B cell (primary cell): ENCODE results near the gene SUPT5H. TPM values are rescaled to one million over a fixed set of nuclear protein-coding genes. Genes with fewer than 3 reads are reported as not detected.

Experiments
- ATAC-seq: fragments of 200-7000 bp; cut with Tn5 transposase; one replicate; pipeline ENCODE4 v1.10.0; 2021; ENCODE audit warnings: low read depth, mild to moderate bottlenecking, moderate number of reproducible peaks, moderate library complexity
- CTCF ChIA-PET: fragments of 350-600 bp; sonication (Branson Sonifier 250); formaldehyde crosslinking; loops from one replicate; lab custom pipeline; 2021; ENCODE audit warnings: antibody characterized with exemption, inconsistent platforms; lab: Charles Lee
- POLR2A ChIA-PET: fragments of 350-600 bp; sonication (Branson Sonifier 250); formaldehyde crosslinking; loops from one replicate; lab custom pipeline; 2021; ENCODE audit warnings: antibody characterized with exemption; lab: Charles Lee
- DNase-seq: peaks from one replicate; pipeline ENCODE4 v3.0.0; 2013
- H2AFZ ChIP-seq: 2 replicates; pipeline ENCODE4 v1.6.1; 2012; ENCODE audit warnings: mild to moderate bottlenecking, low read depth, low read length; ENCODE audit not compliant: insufficient read depth, poor library complexity, severe bottlenecking
- H3K27ac ChIP-seq, 2 donors: 1 replicate in 1 of 2; 2 replicates in 1 of 2; pipeline ENCODE4 v1.5.1; 2012 to 2013; ENCODE audit warnings: low read length in 2 of 2, mild to moderate bottlenecking in 2 of 2, moderate library complexity in 1 of 2
- H3K27me3 ChIP-seq, 4 experiments: fragments of 200-600 bp in 1 of 4; sonication (generic) in 1 of 4; replicated peaks in 1 of 4; 1 replicate in 2 of 4; 2 replicates in 2 of 4; pipeline versions ENCODE4 v1.6.1 to v1.7.0; 2013 to 2016; ENCODE audit warnings: low read length in 3 of 4, mild to moderate bottlenecking in 2 of 4, mixed read lengths in 1 of 4, moderate library complexity in 1 of 4; ENCODE audit not compliant: insufficient read depth in 4 of 4, control insufficient read depth in 3 of 4; ENCODE audit errors: control extremely low read depth in 1 of 4
- H3K36me3 ChIP-seq, 2 experiments: replicated peaks in 1 of 2; 1 replicate in 1 of 2; 2 replicates in 1 of 2; pipeline versions ENCODE4 v1.6.1 to v1.7.1; 2013; ENCODE audit warnings: low read length in 1 of 2; ENCODE audit not compliant: insufficient read depth in 2 of 2, control insufficient read depth in 1 of 2; ENCODE audit errors: control extremely low read depth in 1 of 2, extremely low read depth in 1 of 2
- H3K4me1 ChIP-seq, 2 donors: fragments of 200-600 bp in 1 of 2; sonication (generic) in 1 of 2; 1 replicate in 1 of 2; 2 replicates in 1 of 2; pipeline versions ENCODE4 v1.5.1 to v1.6.1; 2013 to 2017; ENCODE audit warnings: low read length in 2 of 2; ENCODE audit not compliant: control insufficient read depth in 2 of 2, insufficient read depth in 2 of 2
- H3K4me2 ChIP-seq: replicated peaks from 2 replicates; pipeline ENCODE3; 2012; ENCODE audit warnings: mild to moderate bottlenecking, low read depth, low read length; ENCODE audit not compliant: poor library complexity, severe bottlenecking
- H3K4me3 ChIP-seq, 5 experiments: fragments of 200-600 bp in 1 of 5; sonication (generic) in 1 of 5; 1 replicate in 3 of 5; 2 replicates in 2 of 5; pipeline versions ENCODE4 v1.5.1 to v1.7.0; 2011 to 2016; ENCODE audit warnings: low read length in 4 of 5, mild to moderate bottlenecking in 4 of 5, low read depth in 2 of 5, control low read depth in 1 of 5, moderate library complexity in 1 of 5; ENCODE audit not compliant: insufficient read depth in 1 of 5; ENCODE audit errors: control extremely low read depth in 1 of 5, extremely low read depth in 1 of 5
- H3K79me2 ChIP-seq: fragments of 200-600 bp; sonication (generic); one replicate; pipeline ENCODE4 v1.6.0; 2016; ENCODE audit warnings: low read length; ENCODE audit not compliant: control insufficient read depth, insufficient read depth
- H3K9ac ChIP-seq: fragments of 200-600 bp; sonication (generic); 2 replicates; pipeline ENCODE4 v1.6.1; 2017; ENCODE audit warnings: mild to moderate bottlenecking, low read length, moderate library complexity
- H3K9me3 ChIP-seq, 3 donors: one replicate each; pipeline versions ENCODE4 v1.6.1 to v1.7.1; 2013; ENCODE audit warnings: low read length in 2 of 3; ENCODE audit not compliant: control insufficient read depth in 2 of 3, insufficient read depth in 1 of 3; ENCODE audit errors: control extremely low read depth in 1 of 3
- H4K20me1 ChIP-seq: 2 replicates; pipeline ENCODE4 v1.6.0; 2012; ENCODE audit warnings: mild to moderate bottlenecking, low read length; ENCODE audit not compliant: insufficient read depth, control insufficient read depth, poor library complexity, severe bottlenecking
- H3K27ac Mint-ChIP-seq: one replicate; pipeline ENCODE4 v1.8.0; 2021; ENCODE audit warnings: mixed read lengths
- H3K27me3 Mint-ChIP-seq: one replicate; pipeline ENCODE4 v1.8.0; 2021; ENCODE audit warnings: mixed read lengths
- H3K4me1 Mint-ChIP-seq: one replicate; pipeline ENCODE4 v1.8.0; 2021; ENCODE audit warnings: mixed read lengths
- H3K4me3 Mint-ChIP-seq: one replicate; pipeline ENCODE4 v1.8.0; 2021; ENCODE audit warnings: mixed read lengths
- H3K9me3 Mint-ChIP-seq: one replicate; pipeline ENCODE4 v1.8.0; 2022; ENCODE audit warnings: mixed read lengths; ENCODE audit not compliant: insufficient read depth
- CTCF ChIP-seq: fragments of 200-600 bp; IDR thresholded peaks from one replicate; pipeline ENCODE4 v1.8.0; 2022; ENCODE audit warnings: antibody characterized with exemption, mild to moderate bottlenecking
- EZH2 ChIP-seq: IDR thresholded peaks from 2 replicates; pipeline ENCODE4 v1.6.1; 2012; ENCODE audit warnings: borderline replicate concordance, low read depth, mild to moderate bottlenecking, moderate library complexity, low read length; ENCODE audit not compliant: insufficient read depth, poor library complexity, severe bottlenecking
- WGBS: methylation state at CpG from one replicate; pipeline ENCODE4 v1.1.5; 2013; ENCODE audit warnings: missing lambda C conversion rate; ENCODE audit not compliant: insufficient coverage; 5-methylcytosine and 5-hydroxymethylcytosine counted together
- intact Hi-C: fragments of 100-400 bp; cut with micrococcal nuclease; formaldehyde crosslinking; loops from one replicate; pipeline ENCODE4 v1.10.0; 2022
- polyA plus RNA-seq: library from polyadenylated mRNA; depleted of rRNA; stranded (reverse); fragments of >200 nt; gene quantifications from 2 replicates; pipeline ENCODE4 v1.2.3, GENCODE V29; 2012
- total RNA-seq, 2 donors: library from RNA; stranded (reverse); fragments of 120-200 nt in 1 of 2; gene quantifications; 1 replicate in 1 of 2; 2 replicates in 1 of 2; pipeline versions ENCODE4 v1.2.3 to v1.2.4, GENCODE V29; 2013 to 2022

The SUPT5H gene
- total and polyA plus RNA-seq, 2 donors (not counting 1 experiment from before 2014, with no cell fraction given): 119 to 203 TPM

GRCh38 chr19:39423258-39424086 lies 21.9 kb upstream of the SUPT5H start:
- CTCF ChIA-PET: interaction anchor here (1.4 to 1.6 kb wide), 2 partner anchors 9 to 12 kb away, joined by 4 read pairs; partner anchors contain the start of gene PLEKHG2
- H3K4me2 ChIP-seq: no peak overlapping the region
- no peak for TF ChIP-seq EZH2
- TF ChIP-seq CTCF: no peak
- H3K9me3 Mint-ChIP-seq: no peaks in the 10 kb centered on the region
- no peaks in the 10 kb centered on the region for H3K4me1 Mint-ChIP-seq
- peaks cover 3 to 36% of the 10 kb centered on the region in 2 experiments for H3K36me3 ChIP-seq
- POLR2A ChIA-PET: interaction anchor here (0.6 kb wide), 1 partner anchor 82 kb away, joined by 3 read pairs; no protein-coding TSS in a partner anchor
- no peak overlapping the region for H3K4me3 ChIP-seq
- intact Hi-C loops: no loop called here
- no peak for ATAC-seq
- WGBS: 93% methylated on average over 34 of the region's 35 CpGs
- no peak overlapping the region for H3K27ac ChIP-seq
- no peak for DNase-seq
- no peak overlapping the region for H3K4me3 Mint-ChIP-seq
- no peaks in the 10 kb centered on the region for H3K27me3 Mint-ChIP-seq
- H4K20me1 ChIP-seq: no peaks in the 10 kb centered on the region
- no peaks in the 10 kb centered on the region for H3K9me3 ChIP-seq
- H3K4me1 ChIP-seq: no peaks in the 10 kb centered on the region
- no peaks in the 10 kb centered on the region for H3K79me2 ChIP-seq
- H3K27me3 ChIP-seq: no peaks in the 10 kb centered on the region
- no peak overlapping the region for H3K27ac Mint-ChIP-seq
- H2AFZ ChIP-seq: no peak overlapping the region
- no peak overlapping the region for H3K9ac ChIP-seq

GRCh38 chr19:39424934-39425333 lies 20.4 kb upstream of the SUPT5H start:
- Histone ChIP-seq H4K20me1 (no peaks in the 10 kb centered on the region), H3K4me2 (no peak overlapping the region), H3K27ac (no peak overlapping the region), H3K4me1 (no peaks in the 10 kb centered on the region), H3K9ac (no peak overlapping the region), H3K9me3 (no peaks in the 10 kb centered on the region), H2AFZ (no peak overlapping the region), H3K36me3 (peaks cover 3 to 27% of the 10 kb centered on the region in 2 experiments), H3K4me3 (no peak overlapping the region), H3K27me3 (no peaks in the 10 kb centered on the region), H3K79me2 (no peaks in the 10 kb centered on the region)
- no peak for DNase-seq
- Mint-ChIP-seq H3K9me3 (no peaks in the 10 kb centered on the region), H3K27ac (no peak overlapping the region), H3K4me3 (no peak overlapping the region), H3K4me1 (no peaks in the 10 kb centered on the region), H3K27me3 (no peaks in the 10 kb centered on the region)
- ChIA-PET POLR2A (interaction anchor here (0.6 kb wide), 2 partner anchors 20 to 88 kb away, joined by 3 to 4 read pairs; no protein-coding TSS in a partner anchor), CTCF (interaction anchor here (1.6 kb wide), 1 partner anchor 13 kb away, joined by 4 read pairs; the partner anchor contains the start of gene PLEKHG2)
- ATAC-seq: no peak
- 96% methylated on average over 11 of the region's 16 CpGs for WGBS
- no peak for TF ChIP-seq CTCF
- intact Hi-C loops: no loop called here
